RPMI7951 (cell line): ENCODE results near the gene PYGB. TPM values are rescaled to one million over a fixed set of nuclear protein-coding genes. Genes with fewer than 3 reads are reported as not detected.
"Not testable (repeated sequence)": the region's sequence is repeated elsewhere in the genome, so short reads cannot be mapped to it uniquely, and the experiment has no call there.

ENCODE experiments used
- DNase-seq: peaks from one replicate; pipeline ENCODE4 v3.0.0-alpha.2; 2012; ENCODE audit warnings: low read depth
- total RNA-seq: library from RNA; depleted of rRNA; stranded (reverse); fragments of >200 nt; shearing (Covaris generic); gene quantifications from 2 replicates; pipeline ENCODE4 v1.2.3, GENCODE V29; 2014

Gene PYGB
- total RNA-seq, 1 experiment from 2014 or later: 70.8 TPM

DNA sequence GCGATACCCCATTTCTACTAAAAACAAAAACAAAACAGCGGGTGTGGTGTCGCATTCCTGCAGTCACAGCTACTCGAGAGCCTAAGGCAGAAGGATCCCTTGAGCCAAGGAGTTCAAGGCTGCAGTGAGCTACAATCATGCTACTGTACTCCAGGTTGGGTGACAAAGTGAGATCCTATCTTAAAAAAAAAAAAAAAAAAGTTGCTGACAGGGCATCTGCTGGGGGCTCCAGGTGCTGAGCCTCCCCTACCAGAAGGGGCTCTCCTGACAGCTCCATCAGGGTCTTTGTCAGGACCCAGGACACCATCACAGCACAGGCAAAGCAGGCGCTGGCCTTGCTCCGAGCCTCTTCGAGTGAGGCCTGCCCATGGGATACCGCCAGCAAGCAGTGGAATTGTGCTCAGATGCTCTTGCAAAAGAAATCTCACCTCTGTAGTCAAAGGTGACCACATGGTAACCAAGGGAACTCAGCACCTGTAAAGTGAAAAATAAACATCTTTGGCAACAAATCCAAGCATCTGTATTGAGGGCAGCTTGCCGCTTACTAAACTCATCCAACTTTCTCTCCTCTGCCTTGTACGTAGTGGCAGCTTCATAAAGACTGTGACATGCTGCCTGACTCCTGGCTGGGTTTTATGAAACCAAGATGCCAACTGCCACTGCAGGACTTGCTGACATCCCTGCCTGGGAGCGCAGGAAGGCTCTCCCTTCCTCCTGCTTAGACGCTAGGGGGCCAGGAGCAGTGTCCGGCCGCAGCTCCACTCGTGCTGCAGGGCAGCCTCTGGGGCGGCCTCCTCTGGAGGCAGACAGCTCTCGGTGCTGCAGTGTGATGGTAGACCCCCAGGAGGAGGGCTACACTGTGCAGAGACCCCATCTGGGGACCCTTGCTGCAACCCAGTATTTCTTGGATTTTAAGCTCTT is 66.9 kb downstream of the PYGB start:
- DNase-seq: peak; percentile 24

DNA sequence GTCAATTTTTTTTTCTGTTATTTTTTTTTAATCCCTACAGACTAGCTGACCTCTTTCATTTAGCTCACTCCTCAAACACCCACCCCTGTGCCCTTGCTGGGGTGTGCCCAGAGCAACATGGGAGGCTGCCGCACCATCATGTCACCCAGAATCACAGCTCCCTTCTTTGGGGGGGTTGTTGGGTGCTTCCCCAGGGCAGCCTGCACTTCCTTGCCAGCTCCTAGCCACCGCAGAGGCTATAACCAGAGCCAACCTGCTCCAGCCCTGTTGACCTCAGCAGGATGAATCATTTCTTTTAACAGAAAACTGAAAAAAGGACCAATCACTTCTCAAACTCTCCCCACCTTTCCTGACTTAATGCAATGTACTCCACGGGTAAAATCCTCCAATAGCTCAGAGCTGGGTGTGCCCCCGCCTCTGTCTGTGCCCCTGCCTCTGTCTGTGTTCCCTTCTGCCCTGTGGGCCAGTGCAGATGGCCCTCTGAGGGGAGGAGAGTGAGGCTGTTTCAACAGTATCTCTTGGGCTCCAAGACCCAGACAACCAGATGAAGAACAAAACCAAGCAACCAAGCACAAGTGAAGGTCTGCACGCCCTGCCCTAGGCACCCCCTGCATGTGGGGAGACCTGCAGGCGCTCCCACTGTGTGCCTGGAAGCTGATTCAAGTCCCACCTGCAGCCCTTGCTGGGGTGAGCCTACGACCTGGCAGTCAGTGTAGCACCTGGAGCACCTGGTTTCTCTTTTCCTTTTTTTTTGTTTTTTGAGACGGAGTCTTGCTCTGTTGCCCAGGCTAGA is 67.7 kb downstream of the PYGB start:
- peak; percentile 62 for DNase-seq

DNA sequence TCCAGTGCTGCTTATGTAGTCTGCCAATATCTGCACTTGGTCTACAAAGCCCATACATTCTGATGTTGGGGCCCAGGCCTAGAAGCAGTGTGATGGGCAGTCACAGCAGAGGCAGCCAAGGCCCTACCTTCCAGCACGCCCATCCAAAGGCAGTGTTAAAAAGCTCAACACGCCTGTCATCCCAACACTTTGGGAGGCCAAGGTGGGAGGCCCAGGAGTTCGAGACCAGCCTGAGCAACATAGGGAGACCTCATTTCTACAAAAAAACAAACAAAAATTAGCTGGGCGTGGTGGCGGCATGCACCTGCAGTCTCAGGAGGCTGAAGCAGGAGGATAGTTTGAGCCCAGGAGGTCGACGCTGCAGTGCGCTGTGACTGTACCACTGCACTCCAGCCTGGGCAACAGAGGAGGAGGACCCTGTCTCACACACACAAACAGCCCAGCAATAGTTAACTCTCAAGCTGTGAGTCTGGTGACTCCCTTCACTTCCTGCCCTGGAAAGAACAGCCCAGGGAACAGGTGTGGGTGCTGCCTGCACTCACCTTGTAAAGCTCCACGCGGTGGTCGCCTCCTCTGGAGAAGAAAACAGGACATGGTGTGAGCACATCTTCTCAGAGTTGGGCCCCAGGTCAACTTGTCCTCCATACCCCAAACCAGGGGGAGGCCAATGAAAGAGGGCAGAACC is 68.8 kb downstream of the PYGB start:
- DNase-seq: no peak

DNA sequence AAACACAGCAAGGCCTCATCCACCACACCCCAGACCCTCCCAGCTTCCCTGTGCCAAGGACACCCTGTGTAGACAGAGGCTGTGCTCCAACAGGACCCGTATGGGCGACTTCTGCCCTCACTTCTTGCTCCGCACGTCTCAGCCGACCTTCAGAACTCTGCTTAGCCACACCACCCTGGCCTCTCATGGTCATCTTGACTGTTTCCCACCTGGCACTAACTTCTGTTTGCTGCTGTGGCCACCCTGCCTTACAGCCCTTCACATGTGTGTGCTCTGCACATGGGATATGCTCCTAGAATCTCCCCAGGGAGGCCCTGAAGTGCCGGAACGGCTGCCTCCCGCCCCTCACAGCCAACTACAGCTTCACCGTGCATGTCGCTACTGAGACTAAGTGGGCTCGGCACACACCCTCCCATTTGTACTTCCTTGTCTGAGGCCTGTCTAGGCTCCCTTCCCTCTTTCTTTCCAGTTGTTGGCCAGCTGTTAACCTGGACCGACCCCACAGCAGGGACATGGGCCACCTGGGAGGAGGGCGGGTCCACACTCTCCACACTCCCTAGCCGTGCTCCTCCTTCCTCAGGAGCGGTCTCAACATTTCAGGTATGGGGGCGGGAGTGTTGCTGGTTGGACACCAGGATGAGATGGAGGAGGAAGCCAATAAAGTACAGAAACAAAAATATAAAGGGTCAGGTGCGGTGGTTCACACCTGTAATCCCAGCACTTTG is 69.6 kb downstream of the PYGB start:
- DNase-seq: no peak

DNA sequence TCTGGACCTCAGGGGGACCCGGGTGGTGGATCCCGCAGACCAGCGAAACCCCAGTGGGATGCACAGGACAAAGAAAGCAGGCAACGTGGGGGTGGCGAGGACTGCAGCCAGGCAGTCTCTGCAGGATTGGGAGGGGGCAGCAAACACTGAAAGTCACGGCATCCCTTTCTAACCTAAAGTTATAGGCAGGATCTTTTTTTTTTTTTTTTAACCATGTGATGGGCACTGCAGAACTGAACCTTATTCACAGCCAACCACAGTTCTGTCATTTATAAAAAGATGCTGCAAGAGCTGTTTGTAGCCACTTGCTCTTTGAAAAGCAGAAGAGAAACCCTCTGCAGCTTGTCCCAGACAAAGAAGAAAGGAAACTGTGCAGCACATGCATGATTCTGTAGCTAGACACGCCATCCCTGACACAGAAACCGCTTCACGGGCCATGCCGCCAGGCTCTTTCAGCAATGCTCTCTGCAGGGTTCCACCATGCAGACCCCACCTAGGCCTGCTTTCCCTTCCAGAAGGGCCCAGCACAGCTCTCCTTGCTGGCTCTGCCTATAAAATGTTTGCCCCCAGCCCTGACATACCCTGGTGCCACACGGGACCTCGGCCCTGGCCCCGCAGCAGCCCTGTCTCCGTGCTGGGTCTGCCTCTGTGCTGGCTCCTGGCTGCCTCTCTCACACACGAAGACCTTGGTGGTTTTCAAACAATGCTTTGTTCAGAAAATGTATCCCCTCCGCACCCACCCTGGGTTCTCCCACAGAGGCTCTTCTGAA is 70.8 kb downstream of the PYGB start:
- no peak for DNase-seq

DNA sequence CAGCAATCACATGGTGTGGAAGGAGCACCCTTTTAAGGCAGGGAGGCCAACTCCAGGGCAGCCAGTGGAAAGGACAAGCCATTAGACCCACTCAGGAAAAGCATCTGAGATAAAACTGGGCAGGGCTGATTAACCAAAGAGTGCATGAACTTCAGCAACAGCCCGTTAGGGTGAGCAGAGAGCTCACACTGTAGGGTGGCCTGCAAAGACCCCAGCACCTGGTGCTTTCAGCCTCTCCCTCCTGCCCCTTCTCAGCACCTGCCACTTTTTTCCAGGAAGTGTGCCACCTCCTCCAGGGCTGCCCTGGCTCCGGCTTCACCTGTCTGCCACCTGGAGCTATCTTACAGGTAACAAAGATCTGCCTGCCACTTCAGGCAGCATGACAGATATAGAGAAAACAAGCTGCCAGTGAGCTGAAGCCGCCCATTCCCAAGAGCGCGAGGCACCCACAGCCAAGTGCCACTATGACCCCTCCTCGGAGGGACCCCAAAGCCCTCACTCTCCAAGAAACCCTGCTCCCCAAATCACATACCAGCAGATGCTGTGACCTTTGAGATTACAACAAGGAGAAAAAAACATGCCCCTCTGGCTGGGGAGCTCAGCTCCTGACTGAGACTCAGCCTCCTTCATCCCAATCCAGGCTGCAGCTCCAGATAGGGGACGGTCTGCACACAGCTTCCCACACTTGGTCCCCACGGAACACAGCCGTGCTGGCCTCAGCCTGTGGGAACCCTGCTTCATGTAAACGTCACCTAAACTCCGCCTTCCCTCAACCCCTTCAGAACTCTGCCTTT is 71.6 kb downstream of the PYGB start:
- no peak for DNase-seq

DNA sequence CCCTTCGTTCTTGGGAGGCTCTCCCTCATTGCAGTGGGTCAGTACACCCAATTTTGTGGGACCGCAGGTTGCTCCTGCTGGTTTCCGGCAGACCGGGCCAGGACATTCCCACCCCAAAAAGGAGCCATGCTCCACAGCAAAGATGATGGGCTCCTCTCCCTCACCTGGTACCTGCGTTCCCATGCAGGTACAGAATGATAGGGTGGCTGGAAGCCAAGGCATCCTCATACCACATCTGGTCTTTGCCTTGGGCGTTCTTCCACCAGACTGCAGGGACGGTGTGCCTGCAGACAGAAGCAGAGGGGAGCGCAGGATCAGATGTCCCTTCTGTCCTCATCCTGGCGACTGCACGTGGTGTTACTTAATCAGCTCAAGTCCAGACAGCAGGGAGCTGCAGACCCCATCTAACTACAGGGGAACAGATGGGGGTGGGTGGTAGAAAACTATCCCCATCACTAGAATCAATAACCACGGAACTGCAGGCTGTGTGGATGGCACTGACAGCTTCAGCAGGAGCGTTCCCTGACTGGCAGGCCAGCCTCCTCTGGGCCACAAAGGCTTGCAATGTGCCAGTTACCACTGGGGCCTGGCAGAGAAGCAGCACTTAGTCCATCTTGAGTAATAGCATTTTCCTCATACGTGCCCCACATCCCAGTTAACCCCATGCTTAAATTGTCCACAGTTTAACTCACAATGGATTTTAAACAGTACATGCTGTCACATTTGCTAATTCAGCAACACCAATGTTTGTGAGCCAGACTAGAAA is 72.3 kb downstream of the PYGB start:
- DNase-seq: no peak

DNA sequence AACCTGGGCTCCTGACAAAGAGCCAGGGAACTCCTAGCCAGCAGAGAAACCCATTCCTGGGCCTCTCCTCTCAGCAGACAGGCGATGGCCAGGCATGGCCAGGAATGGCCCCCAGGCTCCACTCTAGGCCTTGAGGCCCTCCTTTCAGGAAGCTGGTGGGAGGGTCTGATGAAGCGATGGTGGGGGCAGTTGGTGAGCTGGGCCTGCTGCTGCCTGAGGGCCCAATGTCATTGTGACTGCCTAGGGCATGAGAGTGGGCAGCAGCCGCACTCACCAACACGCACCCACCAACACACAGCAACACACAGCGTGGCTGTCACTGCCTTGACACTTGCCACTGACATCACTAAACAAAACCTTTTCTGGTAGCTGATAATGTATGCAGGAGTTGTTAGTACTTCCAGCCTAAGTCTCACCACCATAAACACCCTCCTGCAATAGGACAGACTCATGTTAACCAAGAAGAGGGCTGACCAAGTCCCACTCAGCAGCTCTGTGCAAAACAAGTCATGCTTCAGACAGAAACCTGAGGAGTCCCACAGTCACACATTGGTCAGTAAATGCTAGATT is 73.5 kb downstream of the PYGB start:
- no peak for DNase-seq

DNA sequence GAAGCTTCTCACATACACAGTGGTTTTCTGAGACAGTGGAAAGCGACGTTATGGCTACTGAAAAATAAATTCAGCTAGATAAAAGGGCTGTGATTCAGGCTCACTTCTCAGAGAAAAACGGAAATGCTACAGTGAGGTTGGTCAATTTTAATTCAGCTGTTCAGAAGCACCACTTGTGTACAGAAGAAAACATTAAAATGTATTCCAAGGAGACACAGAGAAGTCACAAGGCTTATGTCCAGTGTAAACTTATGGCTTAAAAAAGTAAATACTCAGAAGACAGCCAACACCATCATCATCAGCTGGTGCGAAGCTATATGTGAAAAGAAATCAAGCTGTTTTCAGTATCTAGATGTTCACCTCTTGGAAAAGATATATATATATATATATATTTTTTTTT is 74.1 kb downstream of the PYGB start:
- no peak for DNase-seq

DNA sequence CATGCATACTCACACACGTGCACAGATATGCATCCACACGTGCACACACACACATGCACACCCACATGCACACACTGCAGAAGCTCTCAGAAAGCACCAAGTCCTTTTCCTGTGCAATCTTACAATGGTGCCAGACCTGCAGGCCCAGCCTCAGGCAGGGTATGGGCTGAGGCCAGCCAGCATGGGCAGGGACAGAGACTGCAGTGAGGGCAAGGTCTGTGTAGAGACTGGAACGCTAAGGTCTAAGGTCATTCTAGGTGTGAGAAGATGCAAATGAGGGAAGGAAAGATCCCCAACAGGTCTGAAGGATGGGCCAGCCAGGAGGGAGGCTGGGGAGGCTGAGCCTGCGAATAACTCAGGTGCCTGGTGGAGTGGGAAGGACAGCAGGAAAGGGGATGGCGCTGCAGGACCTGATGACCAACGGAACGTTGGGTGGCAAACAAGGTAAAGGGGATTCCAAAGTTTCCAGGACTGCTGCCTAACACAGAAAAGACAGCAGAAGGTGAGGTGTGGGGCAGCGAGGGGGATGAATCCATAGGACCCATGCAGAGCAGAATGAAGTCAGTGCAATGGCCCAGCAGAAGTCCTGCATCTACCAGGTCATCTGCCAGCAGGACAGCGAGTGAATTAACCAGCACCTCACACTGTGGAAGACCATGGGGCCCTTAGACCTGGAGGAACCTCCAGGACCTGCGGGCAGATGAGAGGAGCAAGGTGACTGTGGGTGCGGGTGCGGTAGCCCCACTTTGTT is 75.8 kb downstream of the PYGB start:
- no peak for DNase-seq

DNA sequence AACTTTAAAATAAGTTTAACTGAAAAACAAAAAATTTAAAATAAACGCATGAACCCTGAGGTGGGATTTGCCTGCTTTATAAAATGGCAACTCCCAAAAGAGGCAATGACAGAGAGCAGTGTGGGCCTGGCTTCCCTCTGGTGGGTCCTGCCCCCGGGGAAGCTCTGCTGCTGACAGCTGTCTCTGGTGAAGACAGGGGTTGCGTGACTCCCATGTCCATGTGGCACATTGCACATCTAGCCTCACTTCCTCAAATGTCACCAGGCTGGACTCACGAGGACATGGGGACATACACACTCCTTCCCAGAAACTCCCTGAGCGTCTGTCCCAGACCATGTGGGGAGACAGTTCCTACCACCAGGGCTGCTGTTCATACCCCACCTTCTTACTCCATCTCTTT is 76.5 kb downstream of the PYGB start:
- no peak for DNase-seq

DNA sequence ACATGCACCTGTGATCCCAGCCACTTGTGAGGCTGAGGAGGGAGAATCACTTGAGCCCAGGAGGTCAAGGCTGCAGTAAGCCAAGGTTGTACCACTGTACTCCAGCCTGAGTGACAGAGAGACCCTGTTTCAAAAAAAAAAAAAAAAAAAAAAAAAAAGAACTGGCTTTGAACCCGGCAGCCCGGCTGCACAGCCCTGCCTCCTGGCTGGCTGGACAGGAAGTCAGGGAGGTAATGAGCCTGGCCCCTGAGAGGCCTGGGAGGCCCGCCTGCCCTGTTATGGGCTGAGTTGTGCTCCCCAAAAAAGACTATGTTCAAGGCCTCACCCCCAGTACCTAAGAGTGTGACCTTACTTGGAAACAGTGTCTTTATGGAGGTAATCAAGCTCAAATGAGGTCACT is 77.2 kb downstream of the PYGB start:
- DNase-seq: no peak

DNA sequence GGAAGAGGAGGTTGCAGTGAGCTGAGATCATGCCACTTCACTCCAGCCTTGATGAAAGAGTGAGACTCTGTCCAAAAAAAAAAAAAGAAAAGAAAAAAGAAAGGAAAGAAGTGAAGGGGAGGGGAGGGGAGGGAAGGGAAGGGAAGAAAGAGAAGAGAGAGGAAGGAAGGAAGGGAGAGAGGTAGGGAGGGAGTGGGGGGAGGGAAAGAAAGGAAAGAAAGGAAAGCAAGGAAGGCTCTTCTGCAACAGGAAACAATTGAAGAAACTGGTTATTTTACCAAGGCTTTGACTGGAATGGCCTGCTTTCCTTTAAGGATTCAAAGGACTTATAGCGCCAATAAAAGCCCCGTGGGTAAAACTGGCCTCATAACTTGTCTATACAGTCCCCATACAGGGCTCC is 78.1 kb downstream of the PYGB start:
- DNase-seq: no peak

DNA sequence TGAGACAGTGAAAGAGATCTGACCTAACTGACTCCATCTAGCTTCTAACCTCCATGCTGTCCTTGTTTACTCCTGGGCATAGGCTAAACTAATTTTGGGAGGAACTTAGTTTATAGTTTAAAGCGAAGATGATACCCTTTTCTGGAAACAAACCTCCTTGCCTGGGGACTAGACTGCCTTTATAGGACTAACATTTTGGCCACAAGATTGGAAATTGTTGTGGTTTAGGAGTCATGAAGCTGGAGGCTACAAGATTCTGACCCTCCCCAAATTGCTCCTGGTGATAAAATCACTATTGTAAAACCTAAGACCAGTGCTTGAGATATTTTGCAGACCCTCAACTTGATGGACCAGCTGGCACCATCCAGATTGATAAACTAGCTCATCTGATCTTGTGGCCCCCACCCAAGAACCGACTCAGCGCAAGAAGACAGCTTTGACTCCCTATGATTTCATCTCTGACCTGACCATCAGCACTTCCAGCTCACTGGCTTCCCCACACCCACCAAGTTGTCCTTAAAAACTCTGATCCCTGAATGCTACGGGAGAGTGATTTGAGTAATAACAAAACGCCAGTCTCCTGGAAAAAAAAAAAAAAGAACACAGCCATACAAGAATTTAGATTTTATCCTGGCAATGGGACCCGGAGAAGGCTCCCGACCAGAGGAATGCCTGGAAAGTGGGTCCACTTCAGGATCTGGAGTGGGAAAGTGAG is 79.8 kb downstream of the PYGB start:
- DNase-seq: peak; percentile 73

DNA sequence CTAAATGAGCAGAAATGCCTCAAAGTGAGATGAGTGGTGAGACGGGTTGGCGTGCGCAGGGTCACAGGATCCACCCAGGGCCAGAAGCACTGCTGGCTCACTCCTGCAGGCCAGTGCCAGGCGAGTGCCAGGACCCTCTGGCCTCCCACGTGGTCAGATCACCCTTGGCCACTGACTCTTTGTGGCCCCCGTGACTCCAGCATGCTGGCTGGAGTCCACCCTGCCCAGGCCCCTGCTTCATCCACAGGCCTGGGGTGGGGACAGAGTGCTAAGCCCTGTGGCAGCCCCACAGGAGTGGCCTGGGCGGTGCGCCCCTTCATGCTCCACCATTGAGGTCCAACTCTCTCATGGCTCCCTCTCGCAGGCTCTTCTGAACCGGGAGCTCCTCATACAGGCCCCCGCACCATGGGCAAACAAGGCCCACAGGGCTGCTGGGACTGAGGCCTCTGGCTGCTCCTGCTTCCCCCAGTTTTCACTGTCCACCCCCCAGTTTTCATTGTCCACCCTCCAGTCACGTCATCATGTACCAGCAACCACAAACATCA is 81.1 kb downstream of the PYGB start:
- no peak for DNase-seq

DNA sequence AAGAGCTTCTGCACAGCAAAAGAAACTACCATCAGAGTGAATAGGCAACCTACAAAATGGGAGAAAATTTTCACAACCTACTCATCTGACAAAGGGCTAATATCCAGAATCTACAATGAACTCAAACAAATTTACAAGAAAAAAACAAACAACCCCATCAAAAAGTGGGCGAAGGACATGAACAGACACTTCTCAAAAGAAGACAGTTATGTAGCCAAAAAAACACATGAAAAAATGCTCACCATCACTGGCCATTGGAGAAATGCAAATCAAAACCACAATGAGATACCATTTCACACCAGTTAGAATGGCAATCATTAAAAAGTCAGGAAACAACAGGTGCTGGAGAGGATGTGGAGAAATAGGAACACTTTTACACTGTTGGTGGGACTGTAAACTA is 87.1 kb downstream of the PYGB start:
- DNase-seq: not testable (repeated sequence)
